CD14-positive monocyte (primary cell): Measurements from ENCODE around the gene AURKAIP1. TPM values are rescaled to one million over a fixed set of nuclear protein-coding genes. Genes with fewer than 3 reads are reported as not detected.
A peak's percentile ranks its signal among the peaks of the same experiment; 100 is the strongest.

Experiments
- DNase-seq, 3 donors: peaks; one replicate each; pipeline ENCODE4 v3.0.0-alpha.2; 2011 to 2022
- H2AFZ ChIP-seq: 2 replicates; pipeline ENCODE4 v1.6.0; 2012; ENCODE audit warnings: mild to moderate bottlenecking, low read depth, low read length, inconsistent platforms; ENCODE audit not compliant: insufficient read depth, poor library complexity, severe bottlenecking
- H3K27ac ChIP-seq, 2 donors: 1 replicate in 1 of 2; 2 replicates in 1 of 2; pipeline ENCODE4 v1.5.1; 2012 to 2013; ENCODE audit warnings: low read length in 2 of 2, control low read depth in 1 of 2, inconsistent platforms in 1 of 2, low read depth in 1 of 2, mild to moderate bottlenecking in 1 of 2
- H3K27me3 ChIP-seq, 2 donors: one replicate each; pipeline versions ENCODE4 v1.6.0 to v1.6.1; 2011 to 2013; ENCODE audit warnings: low read length in 2 of 2; ENCODE audit not compliant: control insufficient read depth in 2 of 2, insufficient read depth in 2 of 2
- H3K36me3 ChIP-seq, 2 donors: replicated peaks in 1 of 2; 1 replicate in 1 of 2; 2 replicates in 1 of 2; pipeline versions ENCODE4 v1.5.1 to v1.6.1; 2012 to 2013; ENCODE audit warnings: low read length in 2 of 2, control low read depth in 1 of 2, inconsistent platforms in 1 of 2, mild to moderate bottlenecking in 1 of 2; ENCODE audit not compliant: insufficient read depth in 2 of 2, control insufficient read depth in 1 of 2
- H3K4me1 ChIP-seq, 2 donors: 1 replicate in 1 of 2; 2 replicates in 1 of 2; pipeline versions ENCODE4 v1.5.1 to v1.6.1; 2012 to 2013; ENCODE audit warnings: low read length in 2 of 2, control low read depth in 1 of 2, inconsistent platforms in 1 of 2, mild to moderate bottlenecking in 1 of 2, moderate library complexity in 1 of 2; ENCODE audit not compliant: insufficient read depth in 2 of 2, control insufficient read depth in 1 of 2
- H3K4me2 ChIP-seq: replicated peaks from 2 replicates; pipeline ENCODE3; 2012; ENCODE audit warnings: low read length, moderate library complexity, mild to moderate bottlenecking; ENCODE audit not compliant: poor library complexity, severe bottlenecking; ENCODE audit errors: extremely low read depth
- H3K4me3 ChIP-seq, 3 experiments: fragments of 200-600 bp in 1 of 3; sonication (generic) in 1 of 3; replicated peaks in 1 of 3; 1 replicate in 2 of 3; 2 replicates in 1 of 3; pipeline ENCODE4 v1.5.1; 2011 to 2013; ENCODE audit warnings: low read length in 3 of 3, mild to moderate bottlenecking in 3 of 3, control low read depth in 2 of 3, low read depth in 2 of 3, inconsistent platforms in 1 of 3, moderate library complexity in 1 of 3
- H3K79me2 ChIP-seq: 2 replicates; pipeline ENCODE4 v1.6.0; 2012; ENCODE audit warnings: mild to moderate bottlenecking, control low read depth, inconsistent platforms, low read length, moderate library complexity; ENCODE audit not compliant: insufficient read depth
- H3K9ac ChIP-seq: 2 replicates; pipeline ENCODE4 v1.6.0; 2017; ENCODE audit warnings: low read length, mild to moderate bottlenecking; ENCODE audit not compliant: insufficient read depth, poor library complexity, severe bottlenecking
- H3K9me3 ChIP-seq, 2 donors: replicated peaks in 1 of 2; 1 replicate in 1 of 2; 2 replicates in 1 of 2; pipeline versions ENCODE4 v1.5.1 to v1.6.1; 2012 to 2013; ENCODE audit warnings: low read length in 2 of 2, control low read depth in 1 of 2; ENCODE audit not compliant: control insufficient read depth in 1 of 2, insufficient read depth in 1 of 2
- H4K20me1 ChIP-seq: 2 replicates; pipeline ENCODE4 v1.6.0; 2012; ENCODE audit warnings: mild to moderate bottlenecking, low read length, control low read depth, moderate library complexity; ENCODE audit not compliant: insufficient read depth
- H3K27ac Mint-ChIP-seq, 7 donors: one replicate each; pipeline ENCODE4 v1.8.0; 2020; ENCODE audit warnings: mild to moderate bottlenecking in 7 of 7, mixed read lengths in 7 of 7, moderate library complexity in 6 of 7, inconsistent platforms in 2 of 7
- H3K27me3 Mint-ChIP-seq, 3 donors: one replicate each; pipeline ENCODE4 v1.8.0; 2021 to 2022; ENCODE audit warnings: low read depth in 3 of 3, mild to moderate bottlenecking in 3 of 3, mixed read lengths in 3 of 3, moderate library complexity in 3 of 3, inconsistent platforms in 1 of 3
- H3K36me3 Mint-ChIP-seq, 2 donors: one replicate each; pipeline ENCODE4 v1.8.0; 2020; ENCODE audit warnings: mixed read lengths in 2 of 2, inconsistent platforms in 1 of 2, mild to moderate bottlenecking in 1 of 2
- H3K4me1 Mint-ChIP-seq: one replicate; pipeline ENCODE4 v1.8.0; 2020; ENCODE audit warnings: mild to moderate bottlenecking, mixed read lengths
- H3K4me3 Mint-ChIP-seq, 2 donors: one replicate each; pipeline ENCODE4 v1.8.0; 2020; ENCODE audit warnings: mild to moderate bottlenecking in 2 of 2, mixed read lengths in 2 of 2, moderate library complexity in 1 of 2
- H3K9me3 Mint-ChIP-seq, 7 donors: one replicate each; pipeline ENCODE4 v1.8.0; 2020 to 2022; ENCODE audit warnings: mixed read lengths in 7 of 7, mild to moderate bottlenecking in 6 of 7, moderate library complexity in 6 of 7, inconsistent platforms in 2 of 7
- WGBS: methylation state at CpG from one replicate; pipeline ENCODE4 v1.1.5; 2013; ENCODE audit warnings: missing lambda C conversion rate; ENCODE audit not compliant: insufficient coverage; 5-methylcytosine and 5-hydroxymethylcytosine counted together
- intact Hi-C, 2 donors: fragments of 100-400 bp; cut with micrococcal nuclease; formaldehyde crosslinking; loops; one replicate each; pipeline versions ENCODE4 v1.15.0 to v1.15.1; 2023
- polyA plus RNA-seq, 3 donors: library from polyadenylated mRNA; depleted of rRNA in 1 of 3; unstranded in 2 of 3; stranded (reverse) in 1 of 3; fragments of 300-500 nt in 2 of 3; fragments of >200 nt in 1 of 3; fragmentation: Illumina TruSeq in 2 of 3; gene quantifications; 1 replicate in 2 of 3; 2 replicates in 1 of 3; pipeline ENCODE4 v1.2.3, GENCODE V29; 2012 to 2021
- TF ChIP-seq, protein P1 (sequence below): fragments of 200-600 bp; IDR thresholded peaks from one replicate; pipeline ENCODE4 v1.8.0; 2022; ENCODE audit warnings: antibody characterized with exemption, mild to moderate bottlenecking

Gene AURKAIP1
- polyA plus RNA-seq, 3 donors: 59.1 to 160 (median 134) TPM

DNA sequence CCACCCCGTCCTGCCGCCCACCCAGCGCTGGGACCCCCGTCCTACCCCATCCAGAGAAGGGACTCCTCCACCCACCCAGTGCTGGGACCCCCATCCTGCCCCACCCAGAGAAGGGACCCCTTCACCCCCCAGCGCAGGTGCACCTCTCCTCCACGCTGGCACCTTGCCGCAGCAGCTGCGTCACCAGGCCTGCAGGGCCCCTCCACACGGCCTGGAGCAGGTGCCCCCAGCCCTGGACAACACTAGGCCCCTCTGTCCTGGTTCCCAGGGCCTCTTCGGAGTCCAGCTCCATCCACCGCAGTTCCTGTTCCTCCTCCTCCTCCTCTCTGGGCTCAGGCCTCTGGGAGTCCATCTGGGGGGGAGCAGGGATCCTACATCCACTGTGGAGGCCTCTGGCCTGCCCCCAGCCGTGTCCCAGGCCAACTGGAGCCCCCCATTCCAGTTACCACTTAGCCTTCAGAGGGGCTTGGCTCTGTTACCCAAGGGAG lies 45.7 kb upstream of the AURKAIP1 start:
- H2AFZ ChIP-seq: no peak overlapping the region
- DNase-seq: no peak
- intact Hi-C loops: no loop called here
- no peaks in the 10 kb centered on the region for H3K36me3 ChIP-seq
- no peak overlapping the region for H3K4me3 ChIP-seq
- peak overlapping the region in 1 of 2 donors; percentile 51 for H3K4me3 Mint-ChIP-seq
- TF ChIP-seq, protein P1, sequence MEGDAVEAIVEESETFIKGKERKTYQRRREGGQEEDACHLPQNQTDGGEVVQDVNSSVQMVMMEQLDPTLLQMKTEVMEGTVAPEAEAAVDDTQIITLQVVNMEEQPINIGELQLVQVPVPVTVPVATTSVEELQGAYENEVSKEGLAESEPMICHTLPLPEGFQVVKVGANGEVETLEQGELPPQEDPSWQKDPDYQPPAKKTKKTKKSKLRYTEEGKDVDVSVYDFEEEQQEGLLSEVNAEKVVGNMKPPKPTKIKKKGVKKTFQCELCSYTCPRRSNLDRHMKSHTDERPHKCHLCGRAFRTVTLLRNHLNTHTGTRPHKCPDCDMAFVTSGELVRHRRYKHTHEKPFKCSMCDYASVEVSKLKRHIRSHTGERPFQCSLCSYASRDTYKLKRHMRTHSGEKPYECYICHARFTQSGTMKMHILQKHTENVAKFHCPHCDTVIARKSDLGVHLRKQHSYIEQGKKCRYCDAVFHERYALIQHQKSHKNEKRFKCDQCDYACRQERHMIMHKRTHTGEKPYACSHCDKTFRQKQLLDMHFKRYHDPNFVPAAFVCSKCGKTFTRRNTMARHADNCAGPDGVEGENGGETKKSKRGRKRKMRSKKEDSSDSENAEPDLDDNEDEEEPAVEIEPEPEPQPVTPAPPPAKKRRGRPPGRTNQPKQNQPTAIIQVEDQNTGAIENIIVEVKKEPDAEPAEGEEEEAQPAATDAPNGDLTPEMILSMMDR: no peak
- no peaks in the 10 kb centered on the region for H4K20me1 ChIP-seq
- peaks cover 0 to 4% (median 0%) of the 10 kb centered on the region in 7 donors for H3K9me3 Mint-ChIP-seq
- H3K9ac ChIP-seq: no peak overlapping the region
- H3K4me1 Mint-ChIP-seq: no peaks in the 10 kb centered on the region
- WGBS: 91% methylated on average over 7 of the region's 12 CpGs
- H3K4me1 ChIP-seq: no peaks in the 10 kb centered on the region
- no peak overlapping the region for H3K27ac ChIP-seq
- no peaks in the 10 kb centered on the region for H3K9me3 ChIP-seq
- no peaks in the 10 kb centered on the region for H3K79me2 ChIP-seq
- H3K27ac Mint-ChIP-seq: no peak overlapping the region
- H3K4me2 ChIP-seq: no peak overlapping the region
- H3K36me3 Mint-ChIP-seq: no peaks in the 10 kb centered on the region
- peaks cover 2 to 18% of the 10 kb centered on the region in 2 donors for H3K27me3 ChIP-seq
- peaks cover 21 to 48% (median 24%) of the 10 kb centered on the region in 3 donors for H3K27me3 Mint-ChIP-seq

DNA sequence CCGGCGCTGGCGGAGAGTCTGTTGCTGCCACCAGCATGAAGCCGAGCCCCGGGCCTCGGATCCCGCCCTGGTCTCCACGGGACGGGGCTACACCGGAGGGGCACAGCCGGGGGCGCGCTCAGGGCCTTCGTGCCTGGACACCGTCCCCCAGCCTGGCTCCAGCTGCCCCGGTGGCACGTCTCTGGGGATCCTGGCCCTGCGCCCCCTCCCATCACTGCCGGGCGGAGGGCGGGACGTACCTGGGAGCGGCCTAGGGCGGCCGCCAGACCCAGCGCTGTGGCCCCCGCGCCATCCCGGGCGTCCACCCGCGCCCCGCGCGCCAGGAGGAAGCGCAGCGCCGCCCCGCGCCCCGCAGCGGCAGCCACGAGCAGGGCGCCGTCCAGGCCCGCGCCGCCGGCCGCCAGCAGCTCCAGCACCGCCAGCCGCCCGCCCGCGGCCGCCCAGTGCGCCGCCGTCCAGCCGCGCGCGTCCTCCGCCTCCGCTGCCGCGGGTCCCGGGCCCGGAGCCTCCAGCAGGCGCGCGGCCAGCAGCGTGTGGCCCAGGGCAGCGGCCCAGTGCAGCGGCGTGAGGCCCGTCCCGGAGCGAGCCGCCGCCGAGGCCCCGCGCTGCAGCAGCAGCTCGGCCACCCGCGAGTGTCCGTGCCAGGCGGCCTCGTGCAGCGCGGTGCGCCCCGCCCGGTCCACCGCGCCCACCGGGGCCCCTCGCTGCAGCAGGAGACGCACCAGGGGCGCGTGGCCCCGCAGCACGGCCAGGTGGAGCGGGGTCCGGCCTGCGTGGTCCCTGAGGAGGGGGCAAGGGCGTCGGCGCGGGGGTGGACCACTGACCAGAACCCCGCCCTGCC lies 45.0 kb upstream of the AURKAIP1 start:
- Histone ChIP-seq H3K9me3 (no peaks in the 10 kb centered on the region), H2AFZ (no peak overlapping the region), H3K36me3 (no peaks in the 10 kb centered on the region), H3K27ac (no peak overlapping the region), H3K4me1 (no peaks in the 10 kb centered on the region), H3K4me3 (no peak overlapping the region), H4K20me1 (no peaks in the 10 kb centered on the region), H3K4me2 (no peak overlapping the region), H3K79me2 (no peaks in the 10 kb centered on the region), H3K27me3 (peaks cover 2 to 18% of the 10 kb centered on the region in 2 donors), H3K9ac (no peak overlapping the region)
- Mint-ChIP-seq H3K36me3 (no peaks in the 10 kb centered on the region), H3K9me3 (peaks cover 0 to 4% (median 0%) of the 10 kb centered on the region in 7 donors), H3K4me3 (no peak overlapping the region), H3K27ac (no peak overlapping the region), H3K27me3 (peaks cover 16 to 44% (median 25%) of the 10 kb centered on the region in 3 donors), H3K4me1 (no peaks in the 10 kb centered on the region)
- 15% methylated on average over 111 of the region's 112 CpGs for WGBS
- TF ChIP-seq, protein P1: no peak
- intact Hi-C loops: no loop called here
- DNase-seq: no peak
